ENCODE data around the gene DNTT. TPM values are rescaled to one million over a fixed set of nuclear protein-coding genes. Genes with fewer than 3 reads are reported as not detected.

The DNTT gene
- total and polyA plus RNA-seq, 3 donors from 2014 or later: 0.31 to 0.94 TPM; not detected in 1

GRCh38 chr10:96269438-96270300 is 34.6 kb upstream of the DNTT start:
- Histone ChIP-seq H3K27me3 (no peaks in the 10 kb centered on the region), H3K4me1 (no peaks in the 10 kb centered on the region), H3K27ac (no peak overlapping the region), H3K4me3 (no peak overlapping the region), H3K36me3 (ENCODE audit: low read depth, missing control alignments) (no peaks in the 10 kb centered on the region), H3K9me3 (no peaks in the 10 kb centered on the region)
- no peak for TF ChIP-seq POLR2A (IDR thresholded peaks at IDR 0.05)
- no peak for TF ChIP-seq CTCF (IDR thresholded peaks at IDR 0.05)
- intact Hi-C loops (cut with DNase I; ENCODE audit: low total_unique reads): no loop called here
- DNase-seq: no peak
- 82 to 85% methylated on average over 6 of the region's 6 CpGs for WGBS, 2 donors

GRCh38 chr10:96270571-96270970 is 33.7 kb upstream of the DNTT start:
- Histone ChIP-seq H3K27me3 (no peaks in the 10 kb centered on the region), H3K9me3 (no peaks in the 10 kb centered on the region), H3K4me3 (no peak overlapping the region), H3K36me3 (ENCODE audit: low read depth, missing control alignments) (no peaks in the 10 kb centered on the region), H3K4me1 (no peaks in the 10 kb centered on the region), H3K27ac (no peak overlapping the region)
- DNase-seq: no peak
- intact Hi-C loops (cut with DNase I; ENCODE audit: low total_unique reads): no loop called here
- TF ChIP-seq CTCF (IDR thresholded peaks at IDR 0.05) (no peak), POLR2A (IDR thresholded peaks at IDR 0.05) (no peak)
- 82 to 93% methylated on average over 2 of the region's 2 CpGs for WGBS, 2 donors

- WGBS, 2 donors: 63 to 64% methylated on average over 6 of the region's 6 CpGs
- Histone ChIP-seq H3K27me3 (no peaks in the 10 kb centered on the region), H3K4me1 (no peaks in the 10 kb centered on the region), H3K9me3 (no peaks in the 10 kb centered on the region), H3K27ac (no peak within 1 kb of the TSS), H3K4me3 (no peak within 1 kb of the TSS), H3K36me3 (ENCODE audit: low read depth, missing control alignments) (no peaks in the 10 kb centered on the region)
- TF ChIP-seq POLR2A (IDR thresholded peaks at IDR 0.05): no peak
- no peak for TF ChIP-seq CTCF (IDR thresholded peaks at IDR 0.05)
- DNase-seq: peak; percentile 42
- intact Hi-C loops (cut with DNase I; ENCODE audit: low total_unique reads): no loop called here
These were observed 33.0 kb upstream of the DNTT start, which contains the start of gene BLNK for GRCh38 chr10:96271016-96271815. Gene BLNK (minus strand): TSS chr10:96271569. CDS start chr10:96271398, 171 bp downstream.

- Histone ChIP-seq H3K4me3 (no peak overlapping the region), H3K4me1 (no peaks in the 10 kb centered on the region), H3K27me3 (no peaks in the 10 kb centered on the region), H3K9me3 (no peaks in the 10 kb centered on the region), H3K36me3 (ENCODE audit: low read depth, missing control alignments) (no peaks in the 10 kb centered on the region), H3K27ac (no peak overlapping the region)
- no peak for TF ChIP-seq POLR2A (IDR thresholded peaks at IDR 0.05)
- TF ChIP-seq CTCF (IDR thresholded peaks at IDR 0.05): no peak
- no peak for DNase-seq
- WGBS, 2 donors: 74 to 75% methylated on average over 8 of the region's 8 CpGs
- intact Hi-C loops (cut with DNase I; ENCODE audit: low total_unique reads): no loop called here
These were observed 31.6 kb upstream of the DNTT start for GRCh38 chr10:96272316-96273280.

Data from testis (tissue), 3 donors.